GM18517 (cell line): ENCODE data around the gene MYH11.
"Not testable (repeated sequence)": the region's sequence is repeated elsewhere in the genome, so short reads cannot be mapped to it uniquely, and the experiment has no call there.

Source experiments
- ATAC-seq: cut with Tn5 transposase; IDR thresholded peaks from one replicate; pipeline ENCODE4 v1.9.1; 2021; ENCODE audit warnings: mild to moderate bottlenecking, moderate library complexity; ENCODE audit not compliant: unreplicated experiment

MYH11 gene

GRCh38 chr16:15725641-15726240 is 131.1 kb downstream of the MYH11 start:
- no peak for ATAC-seq

DNA sequence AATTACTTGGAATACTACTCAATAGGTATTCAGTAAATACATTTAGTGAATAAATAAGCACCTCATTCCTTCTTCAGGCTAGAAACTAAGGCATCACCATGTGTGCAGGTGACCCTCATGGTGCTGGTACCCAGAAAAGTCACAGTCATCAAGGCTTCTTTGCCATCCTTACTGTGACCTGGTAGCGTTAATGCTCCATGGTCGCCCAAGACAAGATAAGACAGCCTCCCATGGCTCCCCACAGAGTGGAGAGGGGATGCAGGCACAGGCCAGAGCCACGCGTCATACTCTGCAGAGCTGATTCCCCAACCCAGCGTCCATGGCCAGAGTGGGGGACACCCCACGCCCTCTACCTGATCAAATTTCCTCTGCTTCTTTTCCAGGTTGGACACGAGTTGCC is 133.0 kb downstream of the MYH11 start:
- no peak for ATAC-seq

DNA sequence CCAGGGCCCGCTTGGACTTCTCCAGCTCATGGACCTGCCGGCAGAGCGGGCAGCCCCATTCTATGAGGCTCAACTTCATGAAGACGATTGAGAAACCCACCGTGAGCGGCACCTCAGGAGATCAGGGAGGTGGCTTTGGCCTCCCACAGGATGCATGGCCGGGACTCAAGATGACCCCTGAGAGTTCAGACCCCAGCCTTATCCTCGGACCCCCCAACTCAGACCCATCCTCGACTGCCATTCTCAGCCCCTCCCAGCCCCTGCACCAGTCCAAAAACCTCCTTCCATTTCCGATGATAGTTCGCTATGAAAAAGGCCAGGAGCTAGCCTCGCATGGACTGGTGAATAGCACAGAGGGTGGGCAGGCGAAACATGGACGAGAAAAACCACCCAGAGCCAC is 135.8 kb downstream of the MYH11 start:
- ATAC-seq = no peak

DNA sequence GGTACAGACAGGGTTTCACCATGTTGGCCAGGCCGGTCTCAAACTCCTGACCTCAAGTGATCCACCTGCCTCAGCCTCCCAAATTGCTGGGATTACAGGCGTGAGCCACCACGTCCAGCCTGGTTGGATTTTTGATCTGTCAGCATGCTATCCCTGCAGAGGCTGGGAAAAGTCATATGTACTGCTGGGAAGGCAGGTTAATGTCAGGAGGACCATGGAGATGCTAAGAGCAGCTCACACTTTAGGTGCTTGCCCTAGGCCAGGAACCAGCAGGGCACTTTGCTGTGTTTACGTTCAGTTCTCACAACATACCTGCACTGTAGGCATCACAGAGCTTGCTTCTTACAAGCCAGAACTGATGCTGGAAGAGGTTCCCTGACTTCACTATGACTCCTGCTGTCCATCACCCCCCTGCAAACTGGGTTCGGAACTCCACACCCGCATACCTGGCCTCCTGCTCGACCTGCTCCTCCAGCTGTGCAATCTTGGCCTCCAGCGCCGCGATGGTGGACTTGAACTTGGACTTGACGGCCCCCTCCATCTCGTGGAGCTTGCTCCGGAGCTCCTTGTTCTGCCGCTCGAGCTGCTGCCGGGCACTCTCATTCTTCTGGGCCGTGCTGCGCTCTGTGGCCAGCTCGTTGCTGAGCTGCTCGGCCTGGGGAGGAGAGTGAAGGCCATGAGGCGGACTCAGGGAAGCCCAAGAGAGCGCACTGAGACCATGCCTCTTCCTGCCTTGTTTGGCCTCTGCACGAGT is 140.0 kb downstream of the MYH11 start:
- no peak for ATAC-seq

- no peak for ATAC-seq
Measured at GRCh38 chr16:15715221-15715620, 141.6 kb downstream of the MYH11 start.

- ATAC-seq = no peak
Measured at GRCh38 chr16:15714393-15715172, 142.2 kb downstream of the MYH11 start.

DNA sequence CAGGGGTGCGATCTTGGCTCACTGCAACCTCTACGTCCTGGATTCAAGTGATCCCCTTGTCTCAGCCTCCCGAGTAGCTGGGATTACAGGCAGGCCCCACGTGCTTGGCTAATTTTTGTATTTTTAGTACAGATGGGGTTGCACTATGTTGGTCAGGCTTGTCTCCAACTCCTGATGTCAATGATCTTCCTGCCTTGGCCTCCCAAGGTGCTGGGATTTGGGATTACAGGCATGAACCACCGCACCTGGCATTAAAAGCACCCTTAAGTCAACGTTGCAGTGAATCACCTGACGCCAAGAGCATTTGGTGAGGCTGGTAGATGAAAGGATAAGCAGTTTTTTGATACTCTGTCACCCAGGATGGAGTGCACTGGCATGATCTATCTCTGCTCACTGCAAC is 147.8 kb downstream of the MYH11 start:
- ATAC-seq = no peak

GRCh38 chr16:15708096-15708495 is 148.7 kb downstream of the MYH11 start:
- no peak for ATAC-seq

- no peak for ATAC-seq
Measured at GRCh38 chr16:15707332-15707731, 149.5 kb downstream of the MYH11 start.

GRCh38 chr16:15705064-15705565 is 151.7 kb downstream of the MYH11 start:
- ATAC-seq = no peak

DNA sequence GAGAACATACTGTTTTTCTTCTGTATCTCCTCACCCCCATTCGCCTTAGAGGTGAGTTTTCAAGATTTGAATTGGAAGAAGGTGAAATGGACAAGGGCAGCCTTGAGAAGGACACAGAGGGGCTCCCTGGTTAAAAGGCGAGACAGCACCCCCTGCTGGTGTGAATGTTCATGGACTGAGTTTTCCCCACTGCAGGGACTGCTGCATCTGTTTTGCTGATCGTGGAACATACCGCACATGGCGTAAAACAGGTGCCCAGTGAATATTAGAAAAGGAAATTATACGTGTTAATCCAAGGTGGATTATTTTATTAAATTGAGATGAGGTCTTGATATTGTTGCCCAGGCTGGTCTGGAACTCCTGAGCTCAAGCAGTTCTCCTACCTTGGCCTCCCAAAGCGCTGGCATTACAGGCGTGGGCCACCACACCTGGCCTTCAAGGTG is 152.3 kb downstream of the MYH11 start:
- ATAC-seq = no peak

GRCh38 chr16:15703029-15703736 is 153.6 kb downstream of the MYH11 start:
- ATAC-seq = no peak

DNA sequence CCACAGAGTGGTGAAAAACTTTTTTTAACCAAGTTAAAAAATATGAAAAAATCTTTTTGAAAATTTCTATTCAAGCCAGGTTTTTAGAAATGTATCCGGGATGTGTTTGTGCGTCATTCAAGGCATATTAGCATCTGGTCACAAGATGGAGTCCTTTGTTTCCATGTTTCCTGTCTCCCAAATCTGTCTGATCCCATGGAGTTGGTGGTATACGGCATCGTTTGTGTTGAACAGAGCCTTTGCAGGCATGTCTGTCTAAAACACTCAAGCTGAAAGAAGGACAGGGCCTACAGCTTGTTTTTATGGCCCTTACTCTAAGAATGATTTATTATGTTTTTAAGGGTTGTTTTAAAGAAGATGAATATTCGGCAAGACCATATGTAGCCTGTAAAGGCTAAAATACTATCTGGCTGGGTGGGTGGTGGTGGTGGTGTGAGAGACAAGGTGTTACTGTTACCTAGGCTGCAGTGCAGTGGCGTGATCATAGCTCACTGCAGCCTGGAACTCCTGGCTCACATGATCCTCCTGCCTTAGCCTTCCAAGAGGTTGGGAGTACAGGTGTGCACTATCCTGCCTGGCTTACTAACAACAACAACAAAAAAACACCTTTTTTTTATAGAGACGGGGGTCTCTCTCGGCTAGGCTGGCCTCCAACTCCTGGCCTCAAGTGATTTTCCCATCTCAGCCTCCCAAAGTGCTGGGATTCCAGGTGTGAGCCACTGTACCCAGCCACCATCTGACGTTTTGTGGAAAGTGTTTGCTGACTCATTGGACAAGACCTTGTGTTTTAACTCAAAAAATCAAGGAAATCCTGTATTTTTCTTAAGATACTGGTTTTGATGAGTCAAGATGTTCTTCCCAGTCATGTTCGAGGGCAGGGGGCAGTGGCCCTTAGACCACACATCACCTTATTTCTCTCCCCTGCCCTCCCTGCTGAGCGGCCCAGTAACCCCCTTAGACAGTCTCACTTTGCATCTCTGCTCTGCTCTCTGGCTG is 154.6 kb downstream of the MYH11 start:
- no peak for ATAC-seq

DNA sequence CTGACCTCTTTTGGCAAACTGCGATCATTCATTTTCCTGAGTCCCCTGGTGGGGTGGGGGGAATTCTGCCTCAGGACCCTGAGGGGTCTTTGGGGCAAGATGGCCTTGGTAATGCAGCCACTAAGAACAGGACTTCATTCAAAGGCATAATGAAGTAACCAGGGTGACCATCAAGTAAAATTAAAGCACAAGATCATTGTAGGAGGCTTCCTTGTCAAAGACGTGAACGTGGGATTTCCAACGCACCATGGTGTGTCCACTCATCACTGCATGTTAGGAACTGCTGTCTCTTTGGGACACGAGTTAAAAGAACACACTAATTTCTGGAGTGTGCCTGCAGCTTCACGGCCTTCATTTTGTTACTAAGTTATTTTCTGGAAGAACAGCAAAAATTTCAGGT is 155.5 kb downstream of the MYH11 start:
- ATAC-seq = no peak

GRCh38 chr16:15699819-15700218 is 157.0 kb downstream of the MYH11 start:
- no peak for ATAC-seq

DNA sequence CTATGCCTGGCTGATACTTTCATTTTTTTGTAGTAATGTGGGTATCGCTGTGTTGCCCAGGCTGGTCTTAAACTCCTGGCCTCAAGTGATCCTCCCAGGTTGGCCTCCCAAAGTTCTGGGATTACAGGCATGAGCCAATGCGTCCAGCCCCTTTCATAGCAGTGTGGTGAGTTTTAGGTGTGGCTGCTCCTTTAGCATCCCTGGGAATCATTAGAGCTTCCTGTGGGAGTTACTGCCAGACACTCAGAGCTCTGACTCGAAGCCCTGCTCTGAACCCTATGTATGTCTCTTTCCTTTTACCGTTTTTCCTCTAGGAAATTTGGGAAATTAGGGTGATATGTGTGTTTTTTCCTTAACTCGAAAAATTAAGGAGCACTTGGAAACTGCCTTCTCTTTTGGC is 162.3 kb downstream of the MYH11 start:
- no peak for ATAC-seq

- not testable (repeated sequence) for ATAC-seq
Measured at GRCh38 chr16:15692508-15692907, 164.3 kb downstream of the MYH11 start.

DNA sequence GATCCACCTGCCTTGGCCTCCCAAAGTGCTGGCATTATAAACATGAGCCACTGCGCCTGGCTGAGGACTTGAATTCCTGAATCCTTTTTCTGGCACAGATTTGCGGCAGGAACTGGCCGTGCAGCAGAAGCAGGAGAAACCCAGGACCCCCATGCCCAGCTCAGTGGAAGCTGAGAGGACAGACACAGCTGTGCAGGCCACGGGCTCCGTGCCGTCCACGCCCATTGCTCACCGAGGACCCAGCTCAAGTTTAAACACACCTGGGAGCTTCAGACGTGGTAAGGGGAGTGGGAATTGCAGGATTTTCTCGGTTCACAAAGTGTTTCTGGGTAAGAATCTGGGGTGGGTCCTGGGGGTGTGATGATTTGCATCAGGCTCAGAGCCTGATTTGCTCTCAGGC is 165.8 kb downstream of the MYH11 start:
- no peak for ATAC-seq

GRCh38 chr16:15690296-15690695 is 166.5 kb downstream of the MYH11 start:
- no peak for ATAC-seq

DNA sequence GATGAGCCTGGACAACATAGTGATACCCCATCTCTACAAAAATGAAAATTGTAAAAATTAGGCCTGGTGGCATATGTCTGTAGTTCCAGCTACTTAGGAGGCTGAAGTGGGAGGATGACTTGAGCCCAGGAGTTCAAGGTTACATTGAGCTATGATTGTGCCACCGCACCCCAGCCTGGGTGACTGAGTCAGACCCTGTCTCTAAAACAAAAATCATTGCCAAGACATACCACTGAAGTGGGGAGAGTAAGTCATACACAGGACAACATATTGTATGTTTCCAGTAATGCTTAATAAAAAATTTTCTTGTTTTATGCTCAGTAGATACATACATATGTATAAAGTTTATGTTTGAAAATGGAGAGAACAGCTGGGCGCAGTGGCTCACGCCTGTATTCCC is 167.5 kb downstream of the MYH11 start:
- no peak for ATAC-seq
